Measurements from ENCODE around the gene ZNF700. TPM values are rescaled to one million over a fixed set of nuclear protein-coding genes. Genes with fewer than 3 reads are reported as not detected.

Gene ZNF700
- total and polyA plus RNA-seq, 9 of the 15 experiments (the other 6 are each of a cell fraction or from before 2014, with no cell fraction given), result 10.3 to 24.7 (median 14.1) TPM

GRCh38 chr19:11987405-11988281 lies 62.7 kb downstream of the ZNF700 start:
- H2AFZ ChIP-seq (ENCODE audit: low read depth, low read length), result peak overlapping the region; percentile 83
- no peaks in the 10 kb centered on the region for H3K9me3 ChIP-seq (replicated peaks; ENCODE audit: control insufficient read depth, insufficient read depth, low read depth, low read length)
- DNase-seq (ENCODE audit: extremely low read depth in 1 of 4, low spot score in 3 of 4), result peak; percentile 79 to 85 (median 82)
- H3K9ac ChIP-seq (ENCODE audit: insufficient read depth in 1 of 2, low read depth in 2 of 2, low read length in 2 of 2), result peak overlapping the region; percentile 71 to 91
- no peaks in the 10 kb centered on the region for H4K20me1 ChIP-seq (replicated peaks; ENCODE audit: control insufficient read depth, insufficient read depth, low read length)
- POLR2A ChIA-PET, result interaction anchor here (0.6 kb wide), 1 partner anchor 264 kb away, joined by 3 read pairs; no protein-coding TSS in a partner anchor
- no peaks in the 10 kb centered on the region for H3K27me3 ChIP-seq (ENCODE audit: control insufficient read depth in 2 of 2, insufficient read depth in 2 of 2, low read length in 2 of 2)
- CTCF ChIA-PET (ENCODE audit: low intra/inter-chr PET ratio), result interaction anchor here (1.0 kb wide), 1 partner anchor 8 kb away, joined by 3 read pairs; no protein-coding TSS in a partner anchor
- H3K36me3 ChIP-seq (ENCODE audit: control insufficient read depth, insufficient read depth, low read length), result no peaks in the 10 kb centered on the region; the same call in 2 of the 3 replicates
- H3K79me2 ChIP-seq (ENCODE audit: control insufficient read depth, insufficient read depth, low read length), result peaks cover 3% of the 10 kb centered on the region; the same call in 2 of the 3 replicates
- FAIRE-seq, result peak; percentile 37
- in situ Hi-C loops (cut with MboI), result no loop called here
- H3K27ac ChIP-seq (ENCODE audit: extremely low read depth, low read depth, low read length), result peak overlapping the region; percentile 77
- peak; percentile 98 for ATAC-seq
- peak overlapping the region; percentile 54 for H3K4me3 ChIP-seq
- peaks cover 0 to 3% of the 10 kb centered on the region in 2 experiments; a peak in 2 of 5 replicates for H3K4me1 ChIP-seq (replicated peaks in 1 of 2; ENCODE audit: control insufficient read depth in 2 of 2, insufficient read depth in 2 of 2, low read length in 2 of 2)
- 40% methylated on average over 33 of the region's 54 CpGs for WGBS (ENCODE audit: insufficient coverage, low coverage, missing lambda C conversion rate)
- H3K4me2 ChIP-seq (ENCODE audit: insufficient read depth, low read length), result peak overlapping the region; percentile 65
- BruUV-seq (replicated peaks), result TSS peak; percentile 76
- no peaks in the 10 kb centered on the region for H3K9me1 ChIP-seq (ENCODE audit: control insufficient read depth, insufficient read depth, low read length)
- intact Hi-C loops (cut with micrococcal nuclease), result loop anchor here (1.0 to 5.0 kb wide), 3 partner anchors 64 to 155 kb away; partner anchors contain the start of gene ZNF20
- peak; percentile 46; the same call in 1 of the 2 replicates for TF ChIP-seq PHF8 (IDR thresholded peaks at IDR 0.05; ENCODE audit: borderline replicate concordance, low read length)
- peak; percentile 32 for TF ChIP-seq SMAD1 (IDR thresholded peaks at IDR 0.05; ENCODE audit: low read depth, low read length, partially characterized antibody)
- no peak for TF ChIP-seq CTBP1 (IDR thresholded peaks at IDR 0.05; ENCODE audit: borderline replicate concordance)
- peak; percentile 39 for TF ChIP-seq KDM5B (IDR thresholded peaks at IDR 0.05; ENCODE audit: insufficient replicate concordance, low read depth, low read length)
- peak; percentile 48 for TF ChIP-seq POLR2B (IDR thresholded peaks at IDR 0.05; ENCODE audit: low read depth, partially characterized antibody)
- peak; percentile 64 for TF ChIP-seq GABPA (tag; conservative IDR thresholded peaks at IDR 0.05; ENCODE audit: low read depth)
- TF ChIP-seq MEIS2 (IDR thresholded peaks at IDR 0.05; ENCODE audit: partially characterized antibody), result no peak
- TF ChIP-seq ZBTB7A (IDR thresholded peaks at IDR 0.05; ENCODE audit: borderline replicate concordance, control insufficient read depth, low read depth, low read length), result 0 out of 2 replicates have a peak, but pooled peaks have one; percentile 29
- TF ChIP-seq TBP (optimal IDR thresholded peaks at IDR 0.05; ENCODE audit: low read depth, low read length), result peak; percentile 78
- peak; percentile 53; the same call in 1 of the 2 replicates for TF ChIP-seq ZC3H4 (CRISPR knock-in tag; IDR thresholded peaks at IDR 0.05; ENCODE audit: borderline replicate concordance)
- TF ChIP-seq NFYB (IDR thresholded peaks at IDR 0.05; ENCODE audit: extremely low read depth, insufficient read length), result peak; percentile 65
- TF ChIP-seq, protein P1, sequence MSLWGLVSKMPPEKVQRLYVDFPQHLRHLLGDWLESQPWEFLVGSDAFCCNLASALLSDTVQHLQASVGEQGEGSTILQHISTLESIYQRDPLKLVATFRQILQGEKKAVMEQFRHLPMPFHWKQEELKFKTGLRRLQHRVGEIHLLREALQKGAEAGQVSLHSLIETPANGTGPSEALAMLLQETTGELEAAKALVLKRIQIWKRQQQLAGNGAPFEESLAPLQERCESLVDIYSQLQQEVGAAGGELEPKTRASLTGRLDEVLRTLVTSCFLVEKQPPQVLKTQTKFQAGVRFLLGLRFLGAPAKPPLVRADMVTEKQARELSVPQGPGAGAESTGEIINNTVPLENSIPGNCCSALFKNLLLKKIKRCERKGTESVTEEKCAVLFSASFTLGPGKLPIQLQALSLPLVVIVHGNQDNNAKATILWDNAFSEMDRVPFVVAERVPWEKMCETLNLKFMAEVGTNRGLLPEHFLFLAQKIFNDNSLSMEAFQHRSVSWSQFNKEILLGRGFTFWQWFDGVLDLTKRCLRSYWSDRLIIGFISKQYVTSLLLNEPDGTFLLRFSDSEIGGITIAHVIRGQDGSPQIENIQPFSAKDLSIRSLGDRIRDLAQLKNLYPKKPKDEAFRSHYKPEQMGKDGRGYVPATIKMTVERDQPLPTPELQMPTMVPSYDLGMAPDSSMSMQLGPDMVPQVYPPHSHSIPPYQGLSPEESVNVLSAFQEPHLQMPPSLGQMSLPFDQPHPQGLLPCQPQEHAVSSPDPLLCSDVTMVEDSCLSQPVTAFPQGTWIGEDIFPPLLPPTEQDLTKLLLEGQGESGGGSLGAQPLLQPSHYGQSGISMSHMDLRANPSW (CRISPR knock-in tag; IDR thresholded peaks at IDR 0.05), result no peak
- peak; percentile 50; the same call in 1 of the 2 replicates for TF ChIP-seq PBX2 (CRISPR knock-in tag; IDR thresholded peaks at IDR 0.05; ENCODE audit: low read depth)
- peak; percentile 79 for TF ChIP-seq PBX2 (tag; conservative IDR thresholded peaks at IDR 0.05; ENCODE audit: low read depth)
- TF ChIP-seq RFX1 (IDR thresholded peaks at IDR 0.05), result peak; percentile 29; the same call in 1 of the 2 replicates
